Right ventricle myocardium inferior (tissue), 1 donor: ENCODE data around the gene MRM1. TPM values are rescaled to one million over a fixed set of nuclear protein-coding genes. Genes with fewer than 3 reads are reported as not detected.
"Not testable (repeated sequence)": the region's sequence is repeated elsewhere in the genome, so short reads cannot be mapped to it uniquely, and the experiment has no call there.

Experiments
- ATAC-seq: fragments of 200-7000 bp; cut with Tn5 transposase; one replicate; pipeline ENCODE4 v1.9.1; 2020; ENCODE audit warnings: mild to moderate bottlenecking, moderate library complexity
- DNase-seq: peaks from one replicate; pipeline ENCODE4 v3.0.0; 2021; ENCODE audit errors: missing footprints
- intact Hi-C: fragments of 100-400 bp; cut with DNase I; formaldehyde crosslinking; loops from one replicate; pipeline ENCODE4 v1.11.0; 2022
- total RNA-seq: library from RNA; stranded (reverse); fragmentation: NEBNext Ultra II Directional; extraction: Animal tissue kit (Norgen Biotek cat#: 25700); gene quantifications from one replicate; pipeline ENCODE4 v1.2.1, GENCODE V29; 2021
- donor health status: DM: no; HTN: yes; CAD: no; lungs with severe emphysema.

MRM1 gene
- total RNA-seq, 1 donor from 2014 or later = 9.4 TPM

DNA sequence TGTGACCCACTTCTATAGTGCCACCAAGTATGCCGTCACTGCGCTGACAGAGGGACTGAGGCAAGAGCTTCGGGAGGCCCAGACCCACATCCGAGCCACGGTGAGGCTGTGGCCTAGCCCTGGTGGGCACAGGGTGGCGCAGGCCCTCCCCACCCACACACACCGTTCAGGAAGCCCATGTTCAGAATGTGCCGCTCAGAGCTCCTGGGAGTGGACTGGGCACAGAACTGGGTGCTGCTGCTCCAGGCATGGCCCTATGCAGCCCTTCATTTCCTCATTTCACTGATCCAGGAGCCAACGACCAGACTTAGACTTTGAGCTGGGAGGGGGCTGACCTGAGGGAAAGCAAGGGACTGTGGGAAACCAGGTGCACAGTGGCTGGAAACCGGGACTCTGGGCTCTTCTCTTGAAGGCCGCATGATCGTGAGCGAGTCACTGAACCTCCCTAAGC, 2.4 kb upstream of the MRM1 start:
- intact Hi-C loops = no loop called here
- ATAC-seq (no peak), DNase-seq (no peak)

DNA sequence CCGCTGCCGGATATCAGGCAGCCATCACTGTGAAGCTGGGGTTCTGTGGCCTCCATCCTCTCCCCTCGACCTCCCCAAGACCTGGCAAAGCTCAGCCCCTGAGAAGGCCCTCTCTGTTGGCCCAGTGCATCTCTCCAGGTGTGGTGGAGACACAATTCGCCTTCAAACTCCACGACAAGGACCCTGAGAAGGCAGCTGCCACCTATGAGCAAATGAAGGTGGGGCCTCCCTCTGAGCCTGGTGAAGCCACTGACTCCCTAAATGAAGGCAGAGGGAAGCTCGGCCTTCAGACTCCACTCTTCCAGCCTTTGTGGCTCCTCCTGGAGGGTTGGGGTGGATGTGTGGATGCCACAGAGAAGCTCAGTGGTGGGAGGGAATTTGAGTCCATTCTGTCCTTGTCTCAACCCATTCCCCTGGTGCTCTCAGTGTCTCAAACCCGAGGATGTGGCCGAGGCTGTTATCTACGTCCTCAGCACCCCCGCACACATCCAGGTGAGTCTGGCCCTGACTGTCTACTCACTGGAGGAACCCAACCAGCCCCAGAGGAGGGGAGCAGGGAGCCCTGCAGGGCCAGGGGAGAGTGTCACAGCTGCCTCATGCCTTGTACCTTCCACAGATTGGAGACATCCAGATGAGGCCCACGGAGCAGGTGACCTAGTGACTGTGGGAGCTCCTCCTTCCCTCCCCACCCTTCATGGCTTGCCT, 1.7 kb upstream of the MRM1 start:
- DNase-seq (no peak), ATAC-seq (no peak)
- intact Hi-C loops = loop anchor here (5.0 kb wide), 1 partner anchor 448 kb away; no protein-coding TSS in a partner anchor

DNA sequence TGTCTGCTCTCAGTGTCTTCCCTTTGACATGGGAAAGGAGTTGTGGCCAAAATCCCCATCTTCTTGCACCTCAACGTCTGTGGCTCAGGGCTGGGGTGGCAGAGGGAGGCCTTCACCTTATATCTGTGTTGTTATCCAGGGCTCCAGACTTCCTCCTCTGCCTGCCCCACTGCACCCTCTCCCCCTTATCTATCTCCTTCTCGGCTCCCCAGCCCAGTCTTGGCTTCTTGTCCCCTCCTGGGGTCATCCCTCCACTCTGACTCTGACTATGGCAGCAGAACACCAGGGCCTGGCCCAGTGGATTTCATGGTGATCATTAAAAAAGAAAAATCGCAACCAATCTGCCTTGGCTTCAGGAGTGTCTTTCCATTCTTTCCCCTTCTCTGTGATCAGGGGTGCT, 918 bp upstream of the MRM1 start:
- ATAC-seq (no peak), DNase-seq (no peak)
- intact Hi-C loops = loop anchor here (5.0 kb wide), 1 partner anchor 447 kb away; no protein-coding TSS in a partner anchor

- no peak for ATAC-seq
- intact Hi-C loops = loop anchor here (5.0 kb wide), 1 partner anchor 446 kb away; no protein-coding TSS in a partner anchor
These were observed 464 bp upstream of the MRM1 start for GRCh38 chr17:36600936-36601302.

DNA sequence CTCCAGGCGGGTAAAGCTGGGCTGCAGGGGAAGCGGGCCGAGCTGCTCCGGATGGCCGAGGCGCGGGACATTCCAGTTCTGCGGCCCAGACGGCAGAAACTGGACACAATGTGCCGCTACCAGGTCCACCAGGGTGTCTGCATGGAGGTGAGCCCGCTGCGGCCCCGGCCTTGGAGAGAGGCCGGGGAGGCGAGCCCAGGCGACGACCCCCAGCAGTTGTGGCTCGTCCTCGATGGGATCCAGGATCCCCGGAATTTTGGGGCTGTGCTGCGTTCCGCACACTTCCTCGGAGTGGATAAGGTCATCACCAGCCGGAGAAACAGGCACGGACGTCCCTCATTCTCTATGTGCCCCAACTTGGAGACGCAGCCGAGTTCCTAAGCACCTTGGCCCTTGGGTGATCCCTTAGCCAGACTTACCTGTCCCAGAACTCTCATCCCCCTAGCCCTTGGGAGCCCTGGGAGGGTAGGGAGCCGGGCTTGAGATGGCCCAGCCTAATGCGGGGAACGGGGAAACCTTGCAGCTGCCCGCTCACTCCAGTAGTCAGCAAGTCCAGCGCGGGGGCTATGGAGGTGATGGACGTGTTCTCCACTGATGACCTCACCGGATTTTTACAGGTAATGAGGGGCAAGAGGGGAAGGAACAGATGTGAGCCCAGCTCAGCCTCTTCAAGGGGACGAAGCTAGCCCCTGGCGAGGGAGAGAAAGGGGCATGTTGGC, 806 bp downstream of the MRM1 start:
- intact Hi-C loops = loop anchor here (5.0 kb wide), 1 partner anchor 445 kb away; no protein-coding TSS in a partner anchor
- peak; percentile 2 for ATAC-seq
- DNase-seq = no peak

More at GRCh38 chr17:36600936-36601302, 464 bp upstream of the MRM1 start:
- DNase-seq = no peak

GRCh38 chr17:36602924-36603384, 1.6 kb downstream of the MRM1 start:
- ATAC-seq (no peak), DNase-seq (no peak)
- intact Hi-C loops = loop anchor here (5.0 kb wide), 1 partner anchor 444 kb away; no protein-coding TSS in a partner anchor

GRCh38 chr17:36605028-36605427, 3.6 kb downstream of the MRM1 start:
- ATAC-seq, intact Hi-C loops, DNase-seq: not testable (repeated sequence)

DNA sequence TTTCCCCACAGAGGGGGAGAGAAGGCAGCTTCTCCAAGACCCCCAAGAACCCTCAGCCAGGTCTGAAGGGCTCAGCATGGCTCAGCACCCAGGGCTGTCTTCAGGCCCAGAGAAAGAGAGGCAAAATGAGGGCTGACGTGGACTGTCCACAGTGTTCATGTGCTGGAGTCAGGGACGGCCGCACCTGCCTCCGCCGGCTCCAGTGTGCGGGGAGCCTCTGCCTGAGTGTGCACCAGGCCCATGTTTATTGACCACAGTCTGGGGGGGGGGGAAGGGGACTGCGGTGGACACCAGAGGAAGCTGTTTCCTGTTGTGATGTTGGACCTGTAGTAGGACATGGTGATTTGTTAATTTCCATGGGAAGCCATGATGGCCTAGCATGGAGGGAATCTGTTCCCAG, 6.9 kb downstream of the MRM1 start:
- DNase-seq (no peak), ATAC-seq (no peak)
- intact Hi-C loops = no loop called here

GRCh38 chr17:36608794-36609497, 7.6 kb downstream of the MRM1 start:
- DNase-seq (no peak), ATAC-seq (peak; percentile 61)
- intact Hi-C loops = no loop called here

DNA sequence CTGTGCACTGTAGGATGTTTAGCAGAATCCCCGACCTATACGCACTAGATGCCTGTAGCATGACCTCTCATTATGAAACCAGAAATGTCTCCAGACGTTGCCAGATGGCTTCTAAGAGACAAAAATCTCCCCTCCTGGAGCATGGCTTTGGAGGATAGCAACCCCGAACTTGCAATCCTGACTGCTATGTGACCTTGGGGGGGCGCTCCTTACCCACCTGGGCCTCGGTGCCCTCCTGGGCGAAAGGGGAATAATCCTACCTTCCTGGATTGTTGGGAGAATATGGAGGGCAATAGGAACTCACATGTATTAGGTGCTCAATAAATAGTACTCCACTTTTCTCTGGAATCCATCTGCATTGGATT, 8.1 kb downstream of the MRM1 start:
- DNase-seq (no peak), ATAC-seq (no peak)
- intact Hi-C loops = no loop called here

- intact Hi-C loops = no loop called here
- DNase-seq (no peak), ATAC-seq (no peak)
These were observed 9.1 kb downstream of the MRM1 start for GRCh38 chr17:36610474-36610873.

GRCh38 chr17:36611345-36612072, 10.1 kb downstream of the MRM1 start:
- ATAC-seq (no peak), DNase-seq (no peak)
- intact Hi-C loops = no loop called here

GRCh38 chr17:36612323-36612722, 10.9 kb downstream of the MRM1 start:
- peak; percentile 29 for ATAC-seq
- DNase-seq = no peak
- intact Hi-C loops = no loop called here

DNA sequence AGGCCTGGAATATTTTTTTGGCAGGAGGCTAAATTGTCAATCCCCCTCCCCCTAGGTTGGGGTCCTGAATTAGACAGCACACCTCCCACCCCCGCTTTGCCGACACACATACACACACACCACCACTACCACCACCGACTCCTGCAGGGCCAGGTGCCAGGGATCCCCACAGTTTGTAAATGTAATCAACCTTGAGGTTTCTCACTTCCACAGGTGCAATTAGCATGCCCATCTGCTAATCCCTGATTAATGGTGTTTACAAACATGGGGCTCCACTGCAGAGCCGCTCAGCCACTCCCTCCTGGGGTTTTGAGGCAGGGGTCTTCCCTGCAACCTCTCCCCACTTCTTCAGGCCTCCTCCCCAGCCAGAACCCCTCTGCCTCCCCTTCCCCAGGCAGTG, 11.8 kb downstream of the MRM1 start:
- no peak for ATAC-seq
- no peak for DNase-seq
- intact Hi-C loops = no loop called here

- intact Hi-C loops = no loop called here
- no peak for DNase-seq
These were observed 12.7 kb downstream of the MRM1 start for GRCh38 chr17:36614081-36614480.

DNA sequence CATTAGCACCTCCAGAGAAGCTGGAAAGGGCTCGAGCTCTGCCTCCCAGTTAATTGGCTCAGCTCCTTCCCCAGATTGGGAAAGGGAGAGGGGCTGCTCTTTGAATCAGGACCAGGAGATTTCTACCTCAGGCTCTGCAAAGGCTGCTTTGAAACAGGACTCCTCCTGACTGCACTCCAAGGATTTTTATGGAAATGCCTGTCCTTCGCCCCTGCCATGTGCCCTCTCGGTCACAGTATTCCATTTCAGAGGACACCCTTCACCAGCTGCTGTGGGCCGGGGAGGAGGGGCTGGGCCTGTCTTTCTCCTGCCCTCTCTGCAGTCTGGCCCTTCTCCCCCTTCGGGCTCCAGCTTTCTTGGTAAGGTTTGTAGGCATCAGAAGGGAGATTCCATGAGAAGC, 13.6 kb downstream of the MRM1 start:
- ATAC-seq (no peak), DNase-seq (no peak)
- intact Hi-C loops = no loop called here

More at GRCh38 chr17:36614081-36614480, 12.7 kb downstream of the MRM1 start:
- ATAC-seq = no peak

DNA sequence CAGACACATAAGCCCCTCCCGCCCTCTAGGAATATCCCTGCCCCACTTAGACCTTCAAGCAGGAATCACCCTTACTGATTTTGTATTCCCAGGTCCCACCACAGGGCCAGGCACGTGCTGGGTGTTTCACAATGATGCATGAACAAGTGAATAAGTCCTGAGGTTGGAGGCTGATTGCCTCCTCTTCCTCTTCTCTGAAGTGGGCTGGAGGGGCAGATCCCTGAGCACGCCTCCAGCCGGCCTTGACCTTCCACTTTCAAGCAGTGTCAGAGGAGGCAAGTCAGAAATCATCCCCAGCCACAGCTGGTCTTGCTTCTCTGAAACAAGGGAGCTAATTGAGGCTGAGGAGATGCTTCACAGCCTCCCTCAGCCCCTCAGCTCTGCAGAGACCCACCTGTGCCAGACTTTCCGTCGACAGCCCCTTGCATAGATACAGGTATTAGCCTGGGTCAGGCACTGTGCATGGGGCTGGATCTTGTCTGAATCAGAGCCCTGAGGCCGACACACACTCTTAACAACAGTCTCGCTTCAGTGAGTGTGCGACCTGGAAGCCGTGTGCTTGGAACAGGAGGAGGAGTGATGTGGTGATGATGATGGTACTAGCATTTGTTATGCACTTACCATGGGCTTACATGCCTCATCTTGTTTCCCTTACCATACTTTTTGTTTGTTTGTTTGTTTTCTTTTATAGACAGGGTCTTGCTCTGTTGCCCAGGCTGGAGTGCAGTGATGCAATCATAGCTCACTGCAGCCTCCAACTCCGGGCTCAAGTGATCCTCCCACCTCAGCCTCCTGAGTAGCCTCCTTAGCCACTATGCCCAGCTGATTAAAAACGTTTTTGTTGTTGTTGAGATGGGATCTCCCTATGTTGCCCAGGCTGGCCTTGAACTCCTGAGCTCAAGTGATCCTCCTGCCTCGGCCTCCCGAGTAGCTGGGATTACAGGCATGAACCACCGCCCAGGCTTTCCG, 15.0 kb downstream of the MRM1 start:
- intact Hi-C loops = no loop called here
- DNase-seq (no peak), ATAC-seq (no peak)

GRCh38 chr17:36617773-36618172, 16.4 kb downstream of the MRM1 start:
- intact Hi-C loops = no loop called here
- DNase-seq (no peak), ATAC-seq (no peak)
